GM21526 (cell line): Measurements from ENCODE around the gene KRTAP10-10.
"Not testable (repeated sequence)": the region's sequence is repeated elsewhere in the genome, so short reads cannot be mapped to it uniquely, and the experiment has no call there.

Experiments
- ATAC-seq: cut with Tn5 transposase; IDR thresholded peaks from one replicate; pipeline ENCODE4 v1.9.1; 2021; ENCODE audit warnings: moderate library complexity; ENCODE audit not compliant: unreplicated experiment, low FRiP score

KRTAP10-10 gene

GRCh38 chr21:44601596-44602462 lies 35.3 kb upstream of the KRTAP10-10 start:
- ATAC-seq, result no peak

- no peak for ATAC-seq
Measured at GRCh38 chr21:44602463-44602850, 34.7 kb upstream of the KRTAP10-10 start.

- no peak for ATAC-seq
Measured at GRCh38 chr21:44603109-44603875, 33.9 kb upstream of the KRTAP10-10 start.

GRCh38 chr21:44603911-44604310 lies 33.2 kb upstream of the KRTAP10-10 start:
- ATAC-seq, result no peak

- ATAC-seq, result no peak
Measured at GRCh38 chr21:44606495-44606894, 30.7 kb upstream of the KRTAP10-10 start.

- no peak for ATAC-seq
Measured at GRCh38 chr21:44609193-44609592, 28.0 kb upstream of the KRTAP10-10 start.

- not testable (repeated sequence) for ATAC-seq
Measured at GRCh38 chr21:44610157-44610843, 26.9 kb upstream of the KRTAP10-10 start.

GRCh38 chr21:44611551-44611950 lies 25.6 kb upstream of the KRTAP10-10 start:
- no peak for ATAC-seq

- no peak for ATAC-seq
Measured at GRCh38 chr21:44612029-44612486, 25.1 kb upstream of the KRTAP10-10 start, which contains the start of gene KRTAP10-8. KRTAP10-8 (plus strand) TSS chr21:44612079; CDS start chr21:44612101, 22 bp downstream.

GRCh38 chr21:44612669-44613229 lies 24.4 kb upstream of the KRTAP10-10 start:
- no peak for ATAC-seq

- ATAC-seq, result no peak
Measured at GRCh38 chr21:44613386-44614155, 23.6 kb upstream of the KRTAP10-10 start.

GRCh38 chr21:44614161-44614631 lies 23.0 kb upstream of the KRTAP10-10 start:
- ATAC-seq, result no peak

GRCh38 chr21:44614961-44615391 lies 22.2 kb upstream of the KRTAP10-10 start:
- ATAC-seq, result no peak

GRCh38 chr21:44615466-44615865 lies 21.7 kb upstream of the KRTAP10-10 start:
- no peak for ATAC-seq

- no peak for ATAC-seq
Measured at GRCh38 chr21:44615911-44616590, 21.1 kb upstream of the KRTAP10-10 start.

- ATAC-seq, result no peak
Measured at GRCh38 chr21:44616591-44616926, 20.6 kb upstream of the KRTAP10-10 start.

- no peak for ATAC-seq
Measured at GRCh38 chr21:44617071-44617501, 20.1 kb upstream of the KRTAP10-10 start.

- ATAC-seq, result no peak
Measured at GRCh38 chr21:44618504-44618903, 18.7 kb upstream of the KRTAP10-10 start.

GRCh38 chr21:44618909-44619308 lies 18.2 kb upstream of the KRTAP10-10 start:
- no peak for ATAC-seq
